ENCODE measurements around the gene TAAR2.
A peak's percentile ranks its signal among the peaks of the same experiment; 100 is the strongest.
"Not testable (repeated sequence)": the region's sequence is repeated elsewhere in the genome, so short reads cannot be mapped to it uniquely, and the experiment has no call there.

TAAR2 gene

GRCh38 chr6:132659082-132659481 lies 35.0 kb upstream of the TAAR2 start, which contains the start of gene TAAR1:
TAAR1 (minus strand) TSS chr6:132659182; CDS start chr6:132646003, 13,179 bp downstream.
- Histone ChIP-seq H3K4me3 (no peak within 1 kb of the TSS), H3K27me3 (no peaks in the 10 kb centered on the region), H4K20me1 (no peaks in the 10 kb centered on the region), H3K4me1 (peaks cover 0 to 4% (median 0%) of the 10 kb centered on the region in 10 experiments; a peak in 1 of 20 replicates), H3K27ac (no peak within 1 kb of the TSS), H3K36me3 (no peaks in the 10 kb centered on the region), H3K9me3 (replicated peaks in 1 of 11) (no peaks in the 10 kb centered on the region), H3K4me2 (no peak within 1 kb of the TSS), H3K9ac (no peak within 1 kb of the TSS)
- no peak for TF ChIP-seq Cebpa-rat (IDR thresholded peaks at IDR 0.05)

GRCh38 chr6:132651062-132651461 lies 27.0 kb upstream of the TAAR2 start:
- Histone ChIP-seq H3K4me1 (peaks cover 0 to 18% (median 0%) of the 10 kb centered on the region in 10 experiments; a peak in 3 of 20 replicates), H3K27me3 (no peaks in the 10 kb centered on the region), H3K4me3 (no peak overlapping the region), H3K4me2 (no peak overlapping the region), H3K27ac (no peak overlapping the region), H3K36me3 (no peaks in the 10 kb centered on the region), H3K9me3 (replicated peaks in 1 of 11) (peaks cover 0 to 17% (median 0%) of the 10 kb centered on the region in 11 experiments; a peak in 9 of 22 replicates), H3K9ac (no peak overlapping the region), H4K20me1 (no peaks in the 10 kb centered on the region)
- TF ChIP-seq Cebpa-rat (IDR thresholded peaks at IDR 0.05) = no peak

- Histone ChIP-seq H3K36me3 (no peaks in the 10 kb centered on the region), H3K4me3 (no peak overlapping the region), H3K27me3 (no peaks in the 10 kb centered on the region), H3K4me2 (no peak overlapping the region), H4K20me1 (no peaks in the 10 kb centered on the region), H3K9ac (no peak overlapping the region), H3K4me1 (peaks cover 0 to 18% (median 0%) of the 10 kb centered on the region in 10 experiments; a peak in 3 of 20 replicates), H3K9me3 (replicated peaks in 1 of 11) (peaks cover 0 to 17% (median 0%) of the 10 kb centered on the region in 11 experiments; a peak in 9 of 22 replicates), H3K27ac (no peak overlapping the region)
- no peak for TF ChIP-seq Cebpa-rat (IDR thresholded peaks at IDR 0.05)
Measured at GRCh38 chr6:132650429-132650828, 26.4 kb upstream of the TAAR2 start.

- Histone ChIP-seq H4K20me1 (no peaks in the 10 kb centered on the region), H3K27me3 (no peaks in the 10 kb centered on the region), H3K36me3 (no peaks in the 10 kb centered on the region), H3K9ac (no peak overlapping the region), H3K27ac (no peak overlapping the region), H3K4me3 (no peak overlapping the region), H3K4me1 (peaks cover 0 to 20% (median 0%) of the 10 kb centered on the region in 10 experiments; a peak in 5 of 20 replicates), H3K4me2 (no peak overlapping the region), H3K9me3 (replicated peaks in 1 of 11) (peaks cover 0 to 17% (median 0%) of the 10 kb centered on the region in 11 experiments; a peak in 9 of 22 replicates)
- TF ChIP-seq Cebpa-rat (IDR thresholded peaks at IDR 0.05) = no peak
Measured at GRCh38 chr6:132648828-132649227, 24.8 kb upstream of the TAAR2 start.

GRCh38 chr6:132648356-132648755 lies 24.3 kb upstream of the TAAR2 start:
- no peak for TF ChIP-seq Cebpa-rat (IDR thresholded peaks at IDR 0.05)
- Histone ChIP-seq H3K27ac (no peak overlapping the region), H3K4me2 (peak overlapping the region in 1 of 11 experiments; percentile 31; a peak in 1 of 22 replicates), H3K36me3 (no peaks in the 10 kb centered on the region), H4K20me1 (no peaks in the 10 kb centered on the region), H3K27me3 (no peaks in the 10 kb centered on the region), H3K9ac (no peak overlapping the region), H3K9me3 (replicated peaks in 1 of 11) (peaks cover 0 to 17% (median 0%) of the 10 kb centered on the region in 11 experiments; a peak in 9 of 22 replicates), H3K4me3 (no peak overlapping the region), H3K4me1 (peaks cover 0 to 24% (median 0%) of the 10 kb centered on the region in 10 experiments; a peak in 5 of 20 replicates)

GRCh38 chr6:132643547-132643946 lies 19.5 kb upstream of the TAAR2 start:
- H3K4me2 ChIP-seq = peak overlapping the region in 2 of 11 experiments; percentile 4 to 16; a peak in 2 of 22 replicates
- TF ChIP-seq Cebpa-rat (IDR thresholded peaks at IDR 0.05) = no peak
- no peaks in the 10 kb centered on the region for H4K20me1 ChIP-seq
- no peaks in the 10 kb centered on the region for H3K27me3 ChIP-seq
- H3K4me1 ChIP-seq = peaks cover 0 to 16% (median 0%) of the 10 kb centered on the region in 10 experiments; a peak in 5 of 20 replicates
- peaks cover 0 to 4% (median 0%) of the 10 kb centered on the region in 11 experiments; a peak in 1 of 22 replicates for H3K9me3 ChIP-seq (replicated peaks in 1 of 11)
- H3K36me3 ChIP-seq = no peaks in the 10 kb centered on the region
- no peak overlapping the region for H3K9ac ChIP-seq
- no peak overlapping the region for H3K27ac ChIP-seq
- no peak overlapping the region for H3K4me3 ChIP-seq

- H3K27ac ChIP-seq, H4K20me1 ChIP-seq, H3K9ac ChIP-seq, H3K4me3 ChIP-seq, H3K4me2 ChIP-seq, H3K36me3 ChIP-seq, H3K27me3 ChIP-seq, H3K4me1 ChIP-seq: not testable (repeated sequence)
- peaks cover 0 to 11% (median 0%) of the 10 kb centered on the region in 11 experiments; a peak in 2 of 22 replicates for H3K9me3 ChIP-seq (replicated peaks in 1 of 11)
Measured at GRCh38 chr6:132637135-132637534, 13.1 kb upstream of the TAAR2 start.

- H3K4me2 ChIP-seq, H3K9ac ChIP-seq, H3K27ac ChIP-seq, H3K4me3 ChIP-seq, H4K20me1 ChIP-seq, H3K36me3 ChIP-seq, H3K27me3 ChIP-seq, H3K4me1 ChIP-seq: not testable (repeated sequence)
- H3K9me3 ChIP-seq (replicated peaks in 1 of 11) = peaks cover 0 to 11% (median 0%) of the 10 kb centered on the region in 11 experiments; a peak in 2 of 22 replicates
Measured at GRCh38 chr6:132635906-132636305, 11.8 kb upstream of the TAAR2 start.

GRCh38 chr6:132635288-132635687 lies 11.2 kb upstream of the TAAR2 start:
- H3K4me2 ChIP-seq, H3K4me3 ChIP-seq, H3K9ac ChIP-seq, H3K4me1 ChIP-seq, H3K27ac ChIP-seq, H3K36me3 ChIP-seq, H4K20me1 ChIP-seq, H3K27me3 ChIP-seq: not testable (repeated sequence)
- H3K9me3 ChIP-seq (replicated peaks in 1 of 11) = peaks cover 0 to 11% (median 0%) of the 10 kb centered on the region in 11 experiments; a peak in 2 of 22 replicates

GRCh38 chr6:132634796-132635195 lies 10.7 kb upstream of the TAAR2 start:
- no peak overlapping the region for H3K4me3 ChIP-seq
- no peaks in the 10 kb centered on the region for H3K4me1 ChIP-seq
- no peak for TF ChIP-seq Cebpa-rat (IDR thresholded peaks at IDR 0.05)
- peaks cover 0 to 11% (median 0%) of the 10 kb centered on the region in 11 experiments; a peak in 2 of 22 replicates for H3K9me3 ChIP-seq (replicated peaks in 1 of 11)
- H3K36me3 ChIP-seq = no peaks in the 10 kb centered on the region
- H3K9ac ChIP-seq = no peak overlapping the region
- H3K27me3 ChIP-seq = no peaks in the 10 kb centered on the region
- H4K20me1 ChIP-seq = no peaks in the 10 kb centered on the region
- H3K27ac ChIP-seq = no peak overlapping the region
- no peak overlapping the region for H3K4me2 ChIP-seq
